ENCODE data around the gene CREB3L4. TPM values are rescaled to one million over a fixed set of nuclear protein-coding genes. Genes with fewer than 3 reads are reported as not detected.
"Not testable (repeated sequence)": the region's sequence is repeated elsewhere in the genome, so short reads cannot be mapped to it uniquely, and the experiment has no call there.

The CREB3L4 gene
- total RNA-seq, 4 donors from 2014 or later = 6.1 to 19.1 (median 8.5) TPM

GRCh38 chr1:154000420-154000819 is 32.7 kb downstream of the CREB3L4 start:
- TF ChIP-seq, protein P1, sequence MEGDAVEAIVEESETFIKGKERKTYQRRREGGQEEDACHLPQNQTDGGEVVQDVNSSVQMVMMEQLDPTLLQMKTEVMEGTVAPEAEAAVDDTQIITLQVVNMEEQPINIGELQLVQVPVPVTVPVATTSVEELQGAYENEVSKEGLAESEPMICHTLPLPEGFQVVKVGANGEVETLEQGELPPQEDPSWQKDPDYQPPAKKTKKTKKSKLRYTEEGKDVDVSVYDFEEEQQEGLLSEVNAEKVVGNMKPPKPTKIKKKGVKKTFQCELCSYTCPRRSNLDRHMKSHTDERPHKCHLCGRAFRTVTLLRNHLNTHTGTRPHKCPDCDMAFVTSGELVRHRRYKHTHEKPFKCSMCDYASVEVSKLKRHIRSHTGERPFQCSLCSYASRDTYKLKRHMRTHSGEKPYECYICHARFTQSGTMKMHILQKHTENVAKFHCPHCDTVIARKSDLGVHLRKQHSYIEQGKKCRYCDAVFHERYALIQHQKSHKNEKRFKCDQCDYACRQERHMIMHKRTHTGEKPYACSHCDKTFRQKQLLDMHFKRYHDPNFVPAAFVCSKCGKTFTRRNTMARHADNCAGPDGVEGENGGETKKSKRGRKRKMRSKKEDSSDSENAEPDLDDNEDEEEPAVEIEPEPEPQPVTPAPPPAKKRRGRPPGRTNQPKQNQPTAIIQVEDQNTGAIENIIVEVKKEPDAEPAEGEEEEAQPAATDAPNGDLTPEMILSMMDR (IDR thresholded peaks at IDR 0.05) = no peak
- no peak for ATAC-seq (ENCODE audit: low FRiP score)
- no peak for DNase-seq (ENCODE audit: low spot score)

GRCh38 chr1:154006136-154006535 is 38.4 kb downstream of the CREB3L4 start:
- DNase-seq (ENCODE audit: low spot score) (no peak), ATAC-seq (ENCODE audit: low FRiP score) (no peak)
- TF ChIP-seq, protein P1 (IDR thresholded peaks at IDR 0.05) = no peak

GRCh38 chr1:154012129-154012528 is 44.4 kb downstream of the CREB3L4 start:
- TF ChIP-seq, protein P1 (IDR thresholded peaks at IDR 0.05) = no peak
- no peak for ATAC-seq (ENCODE audit: low FRiP score)
- no peak for DNase-seq (ENCODE audit: low spot score)

DNA sequence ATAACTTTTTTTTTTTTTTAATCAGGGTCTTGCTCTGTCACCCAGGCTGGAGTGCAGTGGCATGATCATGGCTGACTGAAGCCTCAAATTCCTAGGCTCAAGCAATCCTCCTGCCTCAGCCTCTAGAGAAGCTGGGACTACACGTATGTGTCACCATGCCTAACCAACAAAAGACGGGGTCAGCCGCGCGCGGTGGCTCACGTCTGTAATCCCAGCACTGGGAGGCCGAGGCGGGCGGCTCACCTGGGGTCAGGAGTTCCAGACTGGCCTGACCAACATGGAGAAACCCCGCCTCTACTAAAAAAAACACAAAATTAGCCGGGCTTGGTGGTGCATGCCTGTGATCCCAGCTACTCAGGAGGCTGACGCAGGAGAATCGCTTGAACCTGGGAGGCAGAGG is 44.8 kb downstream of the CREB3L4 start:
- ATAC-seq (ENCODE audit: low FRiP score); DNase-seq (ENCODE audit: low spot score): not testable (repeated sequence)

DNA sequence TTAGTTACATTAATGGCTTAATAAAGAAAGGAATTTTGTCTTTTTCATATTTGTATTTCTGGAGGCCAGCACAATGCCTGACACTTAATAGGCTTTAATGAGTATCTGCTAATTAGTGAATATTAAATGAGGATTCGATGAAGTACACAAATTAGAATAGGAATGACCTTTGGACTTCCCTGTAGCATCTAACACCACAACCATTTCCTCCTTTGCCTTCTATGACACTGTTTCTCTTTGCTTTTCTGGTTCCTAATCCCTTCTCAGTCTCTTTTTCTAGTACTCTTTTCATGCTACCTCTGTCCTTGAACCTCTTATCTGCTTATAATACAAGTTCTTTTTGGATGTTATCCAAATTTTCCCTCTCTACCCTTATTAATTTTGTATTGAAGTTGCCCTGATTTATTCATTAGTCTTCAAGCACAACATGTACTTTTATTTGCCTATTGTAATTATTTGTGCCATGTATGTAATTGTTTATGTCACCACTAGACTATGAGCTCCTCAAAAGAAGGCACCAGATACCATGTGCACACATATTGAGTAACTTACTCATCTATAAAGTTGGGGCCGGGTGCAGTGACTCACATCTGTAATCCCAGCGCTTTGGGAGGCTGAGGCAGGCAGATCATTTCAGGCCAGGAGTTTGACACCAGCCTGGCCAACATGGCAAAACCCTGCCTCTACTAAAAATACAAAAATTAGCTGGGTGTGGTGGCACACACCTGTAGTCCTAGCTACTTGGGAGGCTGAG is 46.6 kb downstream of the CREB3L4 start:
- DNase-seq (ENCODE audit: low spot score) = no peak
- ATAC-seq (ENCODE audit: low FRiP score) = no peak
- TF ChIP-seq, protein P1 (IDR thresholded peaks at IDR 0.05) = no peak

GRCh38 chr1:154019269-154019668 is 51.6 kb downstream of the CREB3L4 start:
- TF ChIP-seq, protein P1 (IDR thresholded peaks at IDR 0.05) = no peak
- DNase-seq (ENCODE audit: low spot score) (no peak), ATAC-seq (ENCODE audit: low FRiP score) (no peak)

DNA sequence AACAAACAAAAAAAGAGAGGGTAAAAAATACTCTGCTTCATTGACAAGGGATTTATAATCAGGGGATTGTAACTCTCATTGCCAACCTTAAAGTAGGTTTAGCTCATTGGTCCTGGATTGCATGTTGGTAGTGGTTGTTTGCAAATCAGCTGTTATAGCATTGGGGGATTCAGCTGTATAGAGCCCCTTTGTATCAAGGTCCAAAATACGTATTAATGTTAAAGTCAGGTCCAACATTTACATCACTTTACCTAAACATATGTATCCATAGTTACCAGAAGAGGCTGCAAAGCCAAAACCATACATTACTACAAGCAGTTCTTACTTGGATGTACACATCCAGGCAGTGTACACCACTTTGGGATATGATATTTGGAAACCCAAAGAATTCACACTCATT is 52.2 kb downstream of the CREB3L4 start:
- ATAC-seq (ENCODE audit: low FRiP score) (no peak), DNase-seq (ENCODE audit: low spot score) (no peak)
- TF ChIP-seq, protein P1 (IDR thresholded peaks at IDR 0.05) = no peak

Small RNA genes within 50 kb of the gene (small RNA-seq; reads per million reads assigned to genes)
- gene MIR6737 = not detected

Other genes starting within 250 kb of the CREB3L4 start
- 10 to 100 TPM; 28.6 to 65.3 (median 34.8) TPM for gene INTS3, start 239.9 kb upstream of the CREB3L4 start, total RNA-seq
- gene SLC27A3, start 192.5 kb upstream of the CREB3L4 start, total RNA-seq = 10 to 100 TPM; 29.4 to 65.4 (median 40.5) TPM
- 10 to 100 TPM; 14.3 to 26.2 (median 17.8) TPM for gene GATAD2B, start 44.9 kb upstream of the CREB3L4 start, total RNA-seq
- gene DENND4B, start 21.2 kb upstream of the CREB3L4 start, total RNA-seq = 10 to 100 TPM; 21.8 to 75.0 (median 50.3) TPM
- gene CRTC2, start 9.3 kb upstream of the CREB3L4 start, total RNA-seq = 10 to 100 TPM; 11.9 to 17.7 (median 16.3) TPM
- gene SLC39A1, start 4.4 kb upstream of the CREB3L4 start, total RNA-seq = 100 to 1,000 TPM in 3 of 4 donors, 10 to 100 TPM in 1; 80.5 to 125 (median 116) TPM
- 100 to 1,000 TPM; 190 to 258 (median 208) TPM for gene JTB, start 9.8 kb downstream of the CREB3L4 start, total RNA-seq
- 10 to 100 TPM; 62.7 to 87.5 (median 78.3) TPM for gene RAB13, start 18.4 kb downstream of the CREB3L4 start, total RNA-seq
- gene RPS27, start 22.9 kb downstream of the CREB3L4 start, total RNA-seq = 1,000 to 10,000 TPM; 1,559 to 2,240 (median 2,115) TPM
- under 1 TPM in 3 of 4 donors, not detected in 1; 0.06 to 0.12 (median 0.09) TPM for gene NUP210L, start 187.2 kb downstream of the CREB3L4 start, total RNA-seq
- 100 to 1,000 TPM; 285 to 611 (median 352) TPM for gene TPM3, start 224.2 kb downstream of the CREB3L4 start, total RNA-seq
- gene CFAP141, start 238.4 kb downstream of the CREB3L4 start, total RNA-seq = not detected